ENCODE results near the gene NBDY. TPM values are rescaled to one million over a fixed set of nuclear protein-coding genes. Genes with fewer than 3 reads are reported as not detected.
"Not testable (repeated sequence)": the region's sequence is repeated elsewhere in the genome, so short reads cannot be mapped to it uniquely, and the experiment has no call there.

The NBDY gene
- total RNA-seq, 1 donor from 2014 or later, result 17.0 TPM

DNA sequence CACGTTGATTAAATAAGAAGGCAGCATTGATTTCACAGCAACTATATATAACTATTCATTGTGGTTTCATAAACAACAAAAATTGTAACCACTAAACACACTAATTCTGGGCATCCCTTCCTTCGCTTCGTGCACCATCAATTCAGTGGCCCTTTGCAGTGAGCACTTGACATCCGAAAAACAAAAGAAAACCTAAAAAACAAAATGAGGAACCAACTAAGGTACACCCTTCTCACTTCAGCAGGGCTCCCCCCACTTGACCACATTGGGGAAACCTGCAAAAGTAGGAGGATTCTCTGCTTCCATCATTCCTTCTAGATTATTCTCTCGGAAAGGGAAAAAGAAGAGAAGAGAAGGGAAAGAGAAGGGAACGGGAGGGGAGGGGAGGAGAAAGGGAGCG lies 28.3 kb downstream of the NBDY start:
- no peak for DNase-seq (ENCODE audit: low read depth)
- Histone ChIP-seq H3K36me3 (ENCODE audit: control insufficient read depth, insufficient read depth, low read length) (no peaks in the 10 kb centered on the region), H3K27me3 (ENCODE audit: control insufficient read depth, insufficient read depth, low read length) (no peaks in the 10 kb centered on the region), H3K4me3 (ENCODE audit: low read depth, low read length) (no peak overlapping the region)
- TF ChIP-seq, protein P1, sequence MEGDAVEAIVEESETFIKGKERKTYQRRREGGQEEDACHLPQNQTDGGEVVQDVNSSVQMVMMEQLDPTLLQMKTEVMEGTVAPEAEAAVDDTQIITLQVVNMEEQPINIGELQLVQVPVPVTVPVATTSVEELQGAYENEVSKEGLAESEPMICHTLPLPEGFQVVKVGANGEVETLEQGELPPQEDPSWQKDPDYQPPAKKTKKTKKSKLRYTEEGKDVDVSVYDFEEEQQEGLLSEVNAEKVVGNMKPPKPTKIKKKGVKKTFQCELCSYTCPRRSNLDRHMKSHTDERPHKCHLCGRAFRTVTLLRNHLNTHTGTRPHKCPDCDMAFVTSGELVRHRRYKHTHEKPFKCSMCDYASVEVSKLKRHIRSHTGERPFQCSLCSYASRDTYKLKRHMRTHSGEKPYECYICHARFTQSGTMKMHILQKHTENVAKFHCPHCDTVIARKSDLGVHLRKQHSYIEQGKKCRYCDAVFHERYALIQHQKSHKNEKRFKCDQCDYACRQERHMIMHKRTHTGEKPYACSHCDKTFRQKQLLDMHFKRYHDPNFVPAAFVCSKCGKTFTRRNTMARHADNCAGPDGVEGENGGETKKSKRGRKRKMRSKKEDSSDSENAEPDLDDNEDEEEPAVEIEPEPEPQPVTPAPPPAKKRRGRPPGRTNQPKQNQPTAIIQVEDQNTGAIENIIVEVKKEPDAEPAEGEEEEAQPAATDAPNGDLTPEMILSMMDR (IDR thresholded peaks at IDR 0.05; ENCODE audit: insufficient read depth, low read length, poor library complexity, severe bottlenecking), result no peak

GRCh38 chrX:56758456-56758855 lies 29.4 kb downstream of the NBDY start:
- H3K36me3 ChIP-seq (ENCODE audit: control insufficient read depth, insufficient read depth, low read length), result no peaks in the 10 kb centered on the region
- TF ChIP-seq, protein P1 (IDR thresholded peaks at IDR 0.05; ENCODE audit: insufficient read depth, low read length, poor library complexity, severe bottlenecking), result no peak
- no peaks in the 10 kb centered on the region for H3K27me3 ChIP-seq (ENCODE audit: control insufficient read depth, insufficient read depth, low read length)
- no peak overlapping the region for H3K4me3 ChIP-seq (ENCODE audit: low read depth, low read length)
- DNase-seq (ENCODE audit: low read depth), result no peak

DNA sequence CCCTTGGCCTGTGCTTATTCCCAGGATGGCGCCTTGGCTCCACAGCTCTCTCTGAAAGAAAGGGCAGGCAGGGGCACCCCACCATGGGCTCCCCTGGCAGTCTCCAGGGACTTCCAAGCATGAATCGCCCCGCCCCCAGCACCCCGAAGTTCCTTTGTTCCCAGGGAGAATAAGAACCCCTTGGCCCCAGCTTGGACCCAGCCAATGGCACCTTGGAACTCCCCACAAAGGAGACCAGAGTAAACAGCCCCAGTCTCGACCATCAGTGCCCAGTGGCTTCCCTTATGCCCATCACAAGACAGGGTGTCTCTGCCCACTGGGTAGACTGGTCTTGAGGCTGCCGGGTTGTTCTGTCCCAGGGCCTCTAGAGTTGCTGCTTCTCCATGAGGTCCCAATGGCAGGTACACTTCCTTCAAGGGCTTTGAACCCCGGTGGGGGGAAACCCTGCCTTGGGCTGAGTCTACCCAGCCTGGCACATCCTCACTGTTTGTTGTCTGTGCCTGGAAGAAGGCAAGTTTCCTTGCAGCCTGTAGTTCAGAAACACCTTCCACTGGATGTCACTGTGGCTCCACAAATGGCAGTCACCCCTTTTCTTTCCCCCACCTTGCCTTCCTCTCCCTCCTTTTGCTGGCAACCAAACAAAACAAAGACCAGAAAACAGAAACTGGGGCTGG lies 30.8 kb downstream of the NBDY start:
- H3K36me3 ChIP-seq (ENCODE audit: control insufficient read depth, insufficient read depth, low read length), result no peaks in the 10 kb centered on the region
- no peak overlapping the region for H3K4me3 ChIP-seq (ENCODE audit: low read depth, low read length)
- H3K27me3 ChIP-seq (ENCODE audit: control insufficient read depth, insufficient read depth, low read length), result no peaks in the 10 kb centered on the region
- TF ChIP-seq, protein P1 (IDR thresholded peaks at IDR 0.05; ENCODE audit: insufficient read depth, low read length, poor library complexity, severe bottlenecking), result no peak
- no peak for DNase-seq (ENCODE audit: low read depth)

- H3K36me3 ChIP-seq (ENCODE audit: control insufficient read depth, insufficient read depth, low read length); H3K4me3 ChIP-seq (ENCODE audit: low read depth, low read length); H3K27me3 ChIP-seq (ENCODE audit: control insufficient read depth, insufficient read depth, low read length); DNase-seq (ENCODE audit: low read depth): not testable (repeated sequence)
Measured at GRCh38 chrX:56760410-56761124, 31.5 kb downstream of the NBDY start.

DNA sequence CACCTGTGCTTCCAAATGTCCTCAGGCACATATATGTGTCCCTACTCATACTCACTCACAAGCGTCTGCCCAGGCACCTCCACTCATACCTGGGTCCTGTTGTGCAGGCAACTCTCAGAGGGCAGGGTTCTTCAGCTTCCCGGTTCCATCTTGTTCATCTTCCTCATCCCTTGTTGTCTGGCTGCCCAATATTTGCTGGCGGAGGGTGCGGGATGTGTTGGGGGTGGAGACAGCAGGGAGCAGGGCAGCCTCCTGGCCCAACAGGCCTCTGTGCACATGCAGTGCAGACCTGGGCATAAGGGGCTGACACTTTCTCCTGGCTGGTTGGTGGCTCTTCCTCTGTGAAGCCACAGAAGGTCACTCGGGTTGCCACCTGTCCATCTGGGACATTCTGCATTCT lies 32.1 kb downstream of the NBDY start:
- H3K36me3 ChIP-seq (ENCODE audit: control insufficient read depth, insufficient read depth, low read length), result no peaks in the 10 kb centered on the region
- no peak for DNase-seq (ENCODE audit: low read depth)

GRCh38 chrX:56762220-56762619 lies 33.2 kb downstream of the NBDY start:
- peaks cover 3% of the 10 kb centered on the region for H3K27me3 ChIP-seq (ENCODE audit: control insufficient read depth, insufficient read depth, low read length)
- TF ChIP-seq, protein P1 (IDR thresholded peaks at IDR 0.05; ENCODE audit: insufficient read depth, low read length, poor library complexity, severe bottlenecking), result no peak
- DNase-seq (ENCODE audit: low read depth), result no peak
- H3K4me3 ChIP-seq (ENCODE audit: low read depth, low read length), result no peak overlapping the region
- no peaks in the 10 kb centered on the region for H3K36me3 ChIP-seq (ENCODE audit: control insufficient read depth, insufficient read depth, low read length)

More for the DNA sequence above, 32.1 kb downstream of the NBDY start:
- TF ChIP-seq, protein P1 (IDR thresholded peaks at IDR 0.05; ENCODE audit: insufficient read depth, low read length, poor library complexity, severe bottlenecking), result no peak
- Histone ChIP-seq H3K27me3 (ENCODE audit: control insufficient read depth, insufficient read depth, low read length) (no peaks in the 10 kb centered on the region), H3K4me3 (ENCODE audit: low read depth, low read length) (no peak overlapping the region)

All from kidney epithelial cell (primary cell).